IMR-90 (cell line): ENCODE measurements around the gene ZNF519.
"Not testable (repeated sequence)": the region's sequence is repeated elsewhere in the genome, so short reads cannot be mapped to it uniquely, and the experiment has no call there.

Experiments
- CEBPB ChIP-seq: IDR thresholded peaks from 2 replicates; pipeline ENCODE4 v1.6.1; 2012; ENCODE audit warnings: low read depth, low read length, improper control_type of control experiment
- CTCF ChIP-seq: conservative IDR thresholded peaks from 2 replicates; pipeline ENCODE4 v1.5.1; 2012; ENCODE audit warnings: mild to moderate bottlenecking, low read depth, low read length, improper control_type of control experiment
- MAZ ChIP-seq: IDR thresholded peaks from 2 replicates; pipeline ENCODE4 v1.6.1; 2012; ENCODE audit warnings: low read depth, mild to moderate bottlenecking, low read length, improper control_type of control experiment, moderate library complexity, borderline replicate concordance
- MXI1 ChIP-seq: IDR thresholded peaks from 2 replicates; pipeline ENCODE4 v1.6.1; 2012; ENCODE audit warnings: low read depth, mild to moderate bottlenecking, low read length, moderate library complexity, borderline replicate concordance
- POLR2A ChIP-seq: IDR thresholded peaks from 2 replicates; pipeline ENCODE4 v1.6.1; 2012; ENCODE audit warnings: mild to moderate bottlenecking, low read depth, low read length
- RCOR1 ChIP-seq: IDR thresholded peaks from 2 replicates; pipeline ENCODE4 v1.6.1; 2012; ENCODE audit warnings: mild to moderate bottlenecking, low read length, improper control_type of control experiment; ENCODE audit not compliant: insufficient replicate concordance
- RFX5 ChIP-seq: IDR thresholded peaks from 2 replicates; pipeline ENCODE4 v1.8.0; 2012; ENCODE audit warnings: low read depth, mild to moderate bottlenecking, low read length, moderate library complexity

DNA sequence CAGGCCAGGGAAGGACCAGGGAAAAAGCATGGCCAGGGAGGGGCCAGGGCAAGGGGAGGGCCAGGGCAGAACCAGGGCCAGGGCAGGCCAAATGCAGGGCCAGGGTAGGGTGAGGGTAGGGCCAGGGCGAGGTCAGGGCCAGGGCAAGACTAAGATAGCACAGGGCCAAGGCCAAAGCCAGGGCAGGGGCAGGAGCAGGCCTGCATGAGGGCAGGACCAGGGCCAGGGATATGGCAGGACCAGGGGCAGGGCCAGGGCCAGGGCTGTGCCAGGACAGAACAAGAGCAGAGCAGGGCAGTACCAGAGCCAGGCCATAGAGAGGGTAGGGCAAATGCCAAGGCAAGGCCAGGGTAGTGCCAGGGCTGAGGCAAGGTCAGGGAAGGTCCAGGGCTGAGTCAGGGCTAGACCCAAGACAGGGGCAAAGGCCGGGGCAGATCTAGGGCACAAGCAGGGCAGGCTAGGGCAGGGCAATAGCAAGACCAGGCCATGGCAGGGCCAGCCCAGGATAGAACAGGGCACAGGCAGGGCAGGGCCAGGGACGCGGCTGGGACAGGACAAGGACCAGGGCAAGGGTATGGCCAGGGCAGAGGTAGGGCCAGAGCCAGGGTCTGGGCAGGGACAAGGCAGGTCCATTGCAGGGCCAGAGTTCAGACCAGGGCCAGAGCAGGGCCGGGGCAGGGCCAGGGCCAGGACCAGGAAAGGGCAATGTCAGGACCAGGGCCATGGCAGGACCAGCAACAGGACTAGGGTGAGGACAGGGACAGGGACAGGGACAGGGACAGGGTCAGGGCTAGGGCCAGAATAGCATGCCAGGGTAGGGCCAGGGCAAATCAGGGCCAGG is 39.3 kb upstream of the ZNF519 start:
- not testable (repeated sequence) for TF ChIP-seq CTCF, RFX5, MAZ, POLR2A, RCOR1, CEBPB, MXI1
